IMR-90 (cell line): ENCODE data around the gene HAUS7.

Source experiments
- BHLHE40 ChIP-seq: fragments of 150-350 bp; IDR thresholded peaks from 2 replicates; pipeline ENCODE4 v1.6.1; 2016; ENCODE audit warnings: mild to moderate bottlenecking, low read depth, low read length
- CTCF ChIP-seq: conservative IDR thresholded peaks from 2 replicates; pipeline ENCODE4 v1.5.1; 2012; ENCODE audit warnings: mild to moderate bottlenecking, low read depth, low read length, improper control_type of control experiment
- POLR2A ChIP-seq: IDR thresholded peaks from 2 replicates; pipeline ENCODE4 v1.6.1; 2012; ENCODE audit warnings: mild to moderate bottlenecking, low read depth, low read length
- RAD21 ChIP-seq: IDR thresholded peaks from 2 replicates; pipeline ENCODE4 v1.6.1; 2012; ENCODE audit warnings: low read length, improper control_type of control experiment
- RFX5 ChIP-seq: IDR thresholded peaks from 2 replicates; pipeline ENCODE4 v1.8.0; 2012; ENCODE audit warnings: low read depth, mild to moderate bottlenecking, low read length, moderate library complexity
- SMC3 ChIP-seq: fragments of 150-350 bp; IDR thresholded peaks from 2 replicates; pipeline ENCODE4 v1.6.1; 2016; ENCODE audit warnings: low read depth, mild to moderate bottlenecking, antibody characterized with exemption, low read length, moderate library complexity

DNA sequence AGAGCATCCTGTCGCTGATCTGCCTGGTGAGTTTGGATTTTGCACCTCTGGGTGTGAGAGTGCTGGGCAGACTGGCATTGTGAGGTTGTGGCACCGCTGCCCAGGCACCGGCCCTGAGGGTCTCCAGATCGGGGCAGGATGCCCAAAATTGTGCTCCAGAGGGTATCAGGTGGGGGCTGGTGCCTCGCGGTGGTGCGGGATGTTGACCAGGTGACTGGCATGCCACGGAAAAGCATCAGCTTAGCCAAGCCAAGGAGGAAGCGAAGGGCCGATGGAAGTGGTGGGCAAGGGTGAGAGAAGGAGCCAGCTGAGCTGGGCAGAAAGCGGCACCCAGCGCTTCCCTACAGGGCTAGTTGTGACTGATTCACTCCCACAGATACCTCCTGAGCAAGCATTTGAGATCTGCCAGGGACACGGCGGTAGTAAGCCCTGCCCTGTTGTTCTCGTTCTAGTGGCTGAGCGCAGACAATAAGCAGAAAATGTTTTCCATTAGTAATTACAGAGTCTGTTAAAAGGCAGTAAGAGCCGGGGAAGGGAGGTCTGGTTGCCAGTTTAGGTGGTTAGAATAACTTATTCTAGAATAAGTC is 58.3 kb downstream of the HAUS7 start:
- no peak for TF ChIP-seq BHLHE40
- TF ChIP-seq CTCF = no peak
- no peak for TF ChIP-seq RFX5
- no peak for TF ChIP-seq RAD21
- TF ChIP-seq SMC3 = no peak
- no peak for TF ChIP-seq POLR2A
